SKM-1 treated with dmso at 0.1 percent for 144 hours (cell line): ENCODE data around the gene PPCS.
"Not testable (repeated sequence)": the region's sequence is repeated elsewhere in the genome, so short reads cannot be mapped to it uniquely, and the experiment has no call there.

Experiments used
- DNase-seq: peaks from one replicate; lab custom pipeline; 2025; ENCODE audit not compliant: unreplicated experiment; lab: John Stamatoyannopoulos, UW

PPCS gene

GRCh38 chr1:42450061-42450460 lies 6.3 kb upstream of the PPCS start:
- DNase-seq: no peak

GRCh38 chr1:42453386-42453785 lies 3.0 kb upstream of the PPCS start:
- DNase-seq: no peak

DNA sequence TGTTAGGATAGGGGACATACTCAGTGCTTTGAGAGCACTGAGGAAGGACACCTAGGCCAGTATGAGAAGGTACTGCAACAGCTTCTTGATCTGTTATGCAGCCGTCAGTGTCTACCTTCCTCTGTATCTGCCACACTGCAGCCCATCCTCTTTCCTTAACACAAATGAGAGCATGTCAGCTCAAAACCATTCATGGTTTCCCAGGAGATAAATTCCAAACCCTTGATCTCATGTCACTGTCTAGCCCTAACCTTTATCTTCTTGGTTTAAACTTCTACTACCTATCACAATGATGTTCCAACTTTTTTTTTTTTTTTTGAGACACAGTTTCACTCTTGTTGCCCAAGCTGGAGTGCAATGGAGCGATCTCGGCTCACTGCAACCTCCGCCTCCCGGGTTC lies 1.9 kb upstream of the PPCS start:
- no peak for DNase-seq

- DNase-seq: peak; percentile 16
Measured at GRCh38 chr1:42456754-42457089, 379 bp downstream of the PPCS start.

GRCh38 chr1:42461196-42461595 lies 4.9 kb downstream of the PPCS start:
- DNase-seq: no peak

DNA sequence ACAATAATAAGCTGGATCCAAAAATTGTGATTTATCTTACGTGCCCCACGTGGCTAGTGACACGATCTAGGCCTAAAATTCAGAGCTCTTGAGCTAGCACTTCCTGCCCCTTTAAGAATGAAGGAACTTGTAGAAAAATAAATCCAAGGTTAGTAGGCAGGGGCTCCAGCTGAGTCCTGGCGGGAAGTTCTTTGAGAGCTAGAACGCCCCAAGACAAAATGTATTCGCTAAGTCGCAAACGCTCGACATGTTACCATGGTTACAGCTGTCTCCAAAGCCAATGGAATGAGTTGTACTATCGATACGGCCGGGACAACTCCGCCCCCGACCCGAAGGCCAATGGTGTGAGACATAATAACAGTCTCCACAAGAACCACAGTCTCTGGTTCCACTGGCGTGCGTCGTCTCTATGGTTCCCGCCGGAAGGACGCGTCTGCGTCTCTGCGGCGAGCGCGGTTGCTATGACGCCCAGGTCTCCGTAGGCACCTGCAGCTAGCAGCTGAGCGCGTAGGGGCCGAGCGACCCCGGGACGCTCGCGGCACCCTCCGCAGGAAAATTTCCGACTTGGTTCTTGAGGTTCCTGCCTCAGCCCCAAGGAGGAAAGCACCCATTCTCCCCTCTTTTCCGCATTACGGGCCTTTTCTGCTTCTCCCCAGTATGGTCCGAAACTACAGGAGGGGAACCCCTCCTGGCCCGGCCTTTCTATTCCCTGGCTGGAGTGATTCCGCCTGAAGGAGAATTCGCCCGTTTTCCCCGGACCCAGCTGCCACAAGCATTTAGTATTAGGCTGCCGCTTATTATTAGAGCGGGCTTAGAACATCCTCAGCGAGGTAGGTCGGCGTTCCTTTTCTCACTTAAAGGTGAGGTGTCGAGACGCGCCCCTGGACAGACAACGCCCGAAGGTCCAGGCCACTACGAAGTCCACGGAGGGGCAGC lies 6.8 kb downstream of the PPCS start, which contains the start of gene CCDC30:
TSS of gene CCDC30 (plus strand) at position 459 of the 936 bp plus-strand sequence. CDS start 17,266 bp downstream, outside the sequence.
- DNase-seq: peak; percentile 95

GRCh38 chr1:42463921-42464320 lies 7.6 kb downstream of the PPCS start:
- DNase-seq: no peak

DNA sequence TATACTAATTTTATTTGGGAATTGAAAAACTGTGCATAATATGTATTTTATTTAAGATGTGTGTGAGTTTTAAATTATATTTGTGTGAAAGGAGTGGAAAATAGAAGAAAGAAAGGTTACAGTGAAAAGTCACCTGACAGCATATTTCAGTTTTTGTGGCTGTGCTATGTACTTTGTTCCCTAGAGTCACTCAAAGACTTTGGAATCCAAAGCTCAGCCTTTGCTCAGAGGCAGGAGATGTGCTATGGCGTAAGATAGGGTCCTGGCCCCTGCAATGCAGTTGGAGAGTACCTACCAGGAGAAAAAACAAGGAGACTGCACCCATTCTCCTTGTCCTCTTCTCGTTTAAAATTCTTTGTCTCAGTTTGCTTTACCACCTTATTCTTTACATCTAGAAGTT lies 9.7 kb downstream of the PPCS start:
- DNase-seq: no peak

DNA sequence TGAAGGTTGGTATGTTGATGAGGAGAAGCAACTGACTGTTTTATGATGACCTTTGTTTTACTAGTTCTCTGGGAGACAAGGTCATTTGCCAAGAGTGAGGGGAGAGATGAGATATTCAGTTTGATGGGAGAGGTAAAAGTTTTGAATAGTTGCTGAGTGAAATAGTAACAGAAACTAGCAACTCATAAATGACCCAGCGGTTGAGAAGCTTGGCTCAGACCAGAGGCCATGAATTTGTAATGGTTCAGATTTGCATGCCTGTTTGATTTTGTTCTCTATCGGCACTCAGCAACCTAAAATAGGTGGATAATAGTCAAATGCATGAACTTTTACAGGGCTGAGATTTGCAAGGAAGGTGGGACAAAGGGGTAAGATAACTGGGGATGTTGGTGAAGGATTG lies 13.4 kb downstream of the PPCS start:
- no peak for DNase-seq

DNA sequence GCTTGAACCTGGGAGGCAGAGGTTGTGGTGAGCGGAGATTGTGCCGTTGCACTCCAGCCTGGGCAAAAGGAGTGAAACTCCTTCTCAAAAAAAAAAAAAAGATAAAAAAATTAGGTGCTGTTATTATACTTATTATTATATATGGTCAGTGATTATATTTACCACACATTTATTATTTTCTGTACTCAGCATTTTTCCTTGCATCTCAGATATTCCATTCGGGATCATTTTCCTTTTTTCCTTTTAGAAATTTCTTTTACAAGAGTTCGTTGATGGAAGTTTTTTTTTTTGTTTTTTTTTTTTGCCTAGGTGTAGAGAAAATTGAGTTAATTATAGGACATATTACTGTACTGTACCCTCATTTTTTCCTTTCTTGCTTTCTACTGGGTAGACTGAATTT lies 20.3 kb downstream of the PPCS start:
- no peak for DNase-seq

- not testable (repeated sequence) for DNase-seq
Measured at GRCh38 chr1:42477354-42477753, 21.0 kb downstream of the PPCS start.

DNA sequence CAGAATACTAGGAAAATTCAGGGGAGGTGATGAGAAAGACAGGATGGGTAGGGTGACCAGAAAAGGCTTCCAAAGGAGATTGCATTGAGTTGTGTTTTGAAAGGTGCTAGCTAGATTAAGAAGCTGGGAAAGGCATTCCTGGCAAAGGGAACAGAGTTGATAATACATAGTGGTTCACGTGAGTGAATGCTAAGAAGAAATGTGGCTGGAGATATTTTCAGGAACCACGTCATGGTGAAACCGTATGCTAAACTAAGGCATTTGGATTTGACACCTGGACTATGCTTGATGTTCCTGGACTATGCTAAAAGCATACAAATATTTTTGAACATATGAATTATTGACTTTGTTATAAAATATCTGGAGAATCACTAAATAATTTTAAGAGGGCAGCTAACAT lies 21.4 kb downstream of the PPCS start:
- no peak for DNase-seq

DNA sequence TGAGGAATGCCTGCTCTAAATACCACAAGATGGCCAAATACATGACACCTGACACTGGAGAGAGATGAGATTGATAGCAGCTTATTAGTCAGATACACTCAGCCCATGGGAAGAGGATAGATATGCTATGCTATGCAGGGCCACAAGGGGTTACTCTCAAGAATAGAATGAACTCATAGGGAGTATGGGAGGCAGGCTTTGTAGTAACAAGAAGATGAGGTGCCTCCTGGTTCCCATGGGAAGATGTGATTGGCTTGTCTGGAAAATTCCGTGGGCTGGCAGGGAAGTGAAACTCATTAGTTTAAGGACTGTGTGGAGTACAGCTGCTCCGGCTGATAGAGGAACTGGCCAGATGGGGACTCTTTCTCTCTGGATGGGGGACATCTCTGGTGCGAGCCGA lies 23.3 kb downstream of the PPCS start:
- DNase-seq: no peak

GRCh38 chr1:42480921-42481320 lies 24.6 kb downstream of the PPCS start:
- DNase-seq: no peak

DNA sequence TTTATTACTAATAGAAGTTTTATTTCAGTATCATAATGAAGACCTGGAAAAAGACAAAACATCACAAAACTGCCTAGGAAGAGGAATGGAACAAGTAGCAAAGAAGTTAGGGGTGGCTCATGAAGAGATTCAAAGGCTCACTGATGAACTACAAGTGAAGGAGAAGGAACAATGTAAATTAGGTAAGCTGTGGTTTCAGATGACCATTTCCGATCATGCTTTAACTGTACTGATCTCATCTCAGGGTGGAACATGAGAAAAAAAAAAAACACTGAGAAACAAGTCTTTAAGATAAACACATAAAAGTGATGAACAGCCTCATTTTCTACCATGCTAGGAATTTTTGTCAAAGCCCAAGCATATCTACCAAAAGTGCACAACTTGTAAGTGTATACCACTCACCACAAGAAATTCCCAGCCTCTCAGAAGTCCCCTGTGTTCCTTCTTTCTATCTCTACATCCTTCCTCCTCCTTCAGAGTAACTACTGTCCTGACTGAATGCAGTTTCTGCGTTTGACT lies 26.4 kb downstream of the PPCS start:
- DNase-seq: no peak

DNA sequence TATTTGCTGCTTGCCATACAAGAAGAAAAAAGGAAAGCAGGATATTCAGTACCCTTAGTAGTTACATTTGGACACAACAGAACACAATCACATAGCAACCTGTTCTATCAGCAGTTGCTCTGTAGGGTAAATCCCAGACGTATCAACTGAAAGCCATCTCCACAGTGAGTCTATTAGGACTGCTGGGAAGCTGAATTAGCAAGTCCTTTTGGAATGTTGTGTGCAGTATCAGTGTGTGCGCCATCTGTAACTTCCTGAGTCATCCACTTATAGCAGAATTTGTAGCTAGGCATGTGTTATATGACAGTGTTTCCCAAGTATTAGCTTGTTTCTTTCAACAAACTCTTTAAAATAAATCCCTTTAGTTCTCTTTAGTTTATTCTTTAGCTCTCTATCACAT lies 28.0 kb downstream of the PPCS start:
- DNase-seq: no peak

DNA sequence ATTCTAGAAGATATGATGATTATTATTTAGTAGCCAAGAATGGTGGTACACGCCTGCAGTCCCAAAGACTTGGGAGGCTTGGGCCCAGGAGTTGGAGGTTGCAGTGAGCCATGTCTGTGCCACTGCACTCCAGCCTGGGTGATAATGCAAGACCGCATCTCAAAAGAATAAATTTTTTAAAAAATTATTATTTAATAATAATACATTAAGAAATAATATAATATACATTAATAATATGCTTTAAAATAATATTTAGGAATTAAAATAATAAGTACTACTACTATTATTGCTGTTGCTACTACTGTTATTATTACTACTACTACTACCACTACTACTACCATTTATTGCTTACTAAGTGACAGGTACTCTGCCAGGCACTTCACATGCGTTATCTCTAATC lies 33.9 kb downstream of the PPCS start:
- no peak for DNase-seq

- DNase-seq: not testable (repeated sequence)
Measured at GRCh38 chr1:42502031-42502430, 45.7 kb downstream of the PPCS start.

GRCh38 chr1:42504535-42505128 lies 48.3 kb downstream of the PPCS start:
- DNase-seq: no peak

DNA sequence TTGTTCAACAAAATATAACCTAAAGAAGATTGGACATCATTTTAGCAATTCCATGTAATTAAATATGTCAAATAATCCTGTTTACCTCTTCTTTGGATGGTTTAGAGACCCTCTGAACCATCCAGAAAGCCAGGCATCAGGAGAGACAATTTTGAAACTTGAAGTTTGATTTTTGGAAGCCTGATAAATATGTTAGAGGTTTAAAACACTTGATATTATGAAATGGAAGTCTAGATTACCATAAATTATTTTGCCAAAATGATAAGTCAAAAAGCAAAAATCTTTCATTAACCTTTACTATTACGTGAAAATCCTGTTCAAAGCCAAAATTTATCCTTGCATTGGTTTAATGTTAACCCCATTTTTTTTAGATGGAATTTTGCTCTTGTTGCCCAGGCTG lies 50.2 kb downstream of the PPCS start:
- DNase-seq: no peak
